BJ (cell line): ENCODE measurements around the gene VAV2. TPM values are rescaled to one million over a fixed set of nuclear protein-coding genes. Genes with fewer than 3 reads are reported as not detected.

Source experiments
- CTCF ChIA-PET: fragments of 350-600 bp; formaldehyde crosslinking; extraction: SDS; loops from one replicate; lab custom pipeline; 2021; ENCODE audit warnings: antibody characterized with exemption, inconsistent platforms; lab: Yijun Ruan, JAX
- POLR2A ChIA-PET: fragments of 300-600 bp; sonication (Branson Sonifier 250); formaldehyde crosslinking; extraction: SDS; loops from one replicate; lab custom pipeline; 2021; ENCODE audit warnings: antibody characterized with exemption; lab: Charles Lee
- DNase-seq: peaks from one replicate; pipeline ENCODE4 v3.0.0-alpha.2; 2011; ENCODE audit warnings: low read depth
- H3K27me3 ChIP-seq: 2 replicates; pipeline ENCODE4 v1.6.0; 2011; ENCODE audit warnings: low read length; ENCODE audit not compliant: control insufficient read depth, insufficient read depth
- H3K36me3 ChIP-seq: 2 replicates; pipeline ENCODE4 v1.5.1; 2011; ENCODE audit warnings: low read length; ENCODE audit not compliant: control insufficient read depth, insufficient read depth
- H3K4me3 ChIP-seq: 2 replicates; pipeline ENCODE4 v1.5.1; 2011; ENCODE audit warnings: low read depth, mild to moderate bottlenecking, control low read depth, low read length
- CTCF ChIP-seq: IDR thresholded peaks from 2 replicates; pipeline ENCODE4 v1.5.1; 2011; ENCODE audit warnings: low read depth, mild to moderate bottlenecking, control low read depth, inconsistent platforms, low read length, moderate library complexity; ENCODE audit not compliant: insufficient read depth
- polyA plus RNA-seq: library from polyadenylated mRNA; depleted of rRNA; stranded (reverse); fragments of >200 nt; gene quantifications from 2 replicates; pipeline ENCODE4 v1.2.3, GENCODE V29; 2011

VAV2 gene
- polyA plus RNA-seq, 1 experiment: 9.9 TPM

GRCh38 chr9:133731876-133732638 is 260.1 kb downstream of the VAV2 start:
- ChIA-PET POLR2A (no interaction called here), CTCF (interaction anchor here (1.0 to 3.7 kb wide), 3 partner anchors 11 to 46 kb away, joined by 3 to 25 read pairs (median 3); no protein-coding TSS in a partner anchor)
- H3K27me3 ChIP-seq: peaks cover 2% of the 10 kb centered on the region
- TF ChIP-seq CTCF: no peak
- no peak for DNase-seq
- H3K36me3 ChIP-seq: no peaks in the 10 kb centered on the region
- no peak overlapping the region for H3K4me3 ChIP-seq

- TF ChIP-seq CTCF: no peak
- H3K4me3 ChIP-seq: no peak overlapping the region
- DNase-seq: no peak
- H3K36me3 ChIP-seq: no peaks in the 10 kb centered on the region
- peaks cover 2% of the 10 kb centered on the region for H3K27me3 ChIP-seq
- ChIA-PET CTCF (interaction anchor here (3.7 kb wide), 1 partner anchor 11 kb away, joined by 25 read pairs; no protein-coding TSS in a partner anchor), POLR2A (no interaction called here)
Observed at GRCh38 chr9:133730994-133731715, 261.0 kb downstream of the VAV2 start.

GRCh38 chr9:133729617-133730281 is 262.4 kb downstream of the VAV2 start:
- no peak for DNase-seq
- no peak for TF ChIP-seq CTCF
- ChIA-PET POLR2A (no interaction called here), CTCF (interaction anchor here (0.9 to 4.2 kb wide), 3 partner anchors 13 to 196 kb away, joined by 3 to 16 read pairs (median 3); no protein-coding TSS in a partner anchor)
- Histone ChIP-seq H3K27me3 (no peaks in the 10 kb centered on the region; the same call in none of the 2 replicates), H3K36me3 (no peaks in the 10 kb centered on the region), H3K4me3 (no peak overlapping the region)

DNA sequence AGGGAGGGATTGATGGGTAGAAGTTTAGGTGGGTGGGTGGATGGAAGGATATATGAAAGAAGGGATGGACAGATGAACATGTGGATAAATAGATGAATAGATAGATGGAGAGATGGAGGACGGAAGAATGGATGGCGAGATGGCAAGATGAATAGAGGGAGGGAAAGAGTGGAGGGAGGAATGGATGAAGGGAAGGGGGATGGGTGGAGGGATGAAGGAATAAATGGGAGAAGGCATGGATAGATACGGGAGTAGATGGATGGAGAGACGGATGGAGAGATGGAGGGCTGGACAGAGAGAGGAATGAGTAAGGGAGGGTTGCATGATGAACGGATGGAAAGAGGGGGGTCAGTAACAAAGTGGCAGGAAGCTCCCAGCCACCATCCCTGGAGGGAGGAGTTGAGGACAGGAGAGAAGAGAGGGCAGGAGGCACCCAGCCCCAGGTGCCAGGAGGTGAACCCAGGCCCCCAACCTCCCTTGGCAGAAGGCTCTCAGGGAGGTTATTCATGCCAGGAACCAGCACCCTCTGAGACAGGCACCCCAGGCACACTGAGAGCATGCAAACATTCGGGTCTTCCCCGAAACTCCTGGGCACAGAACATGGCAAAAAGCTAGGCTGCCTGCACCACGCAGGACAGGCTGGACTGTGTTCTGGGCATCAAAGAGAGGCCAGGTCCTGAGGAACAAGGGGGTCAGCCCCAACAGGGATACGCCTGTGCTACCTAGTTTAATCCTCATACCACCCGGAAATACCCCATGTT is 263.1 kb downstream of the VAV2 start:
- POLR2A ChIA-PET: no interaction called here
- H3K27me3 ChIP-seq: no peaks in the 10 kb centered on the region; the same call in none of the 2 replicates

More for the DNA sequence above, 263.1 kb downstream of the VAV2 start:
- no peak for TF ChIP-seq CTCF
- DNase-seq: no peak
- CTCF ChIA-PET: interaction anchor here (0.7 to 4.2 kb wide), 5 partner anchors 13 to 195 kb away, joined by 3 to 16 read pairs (median 3); no protein-coding TSS in a partner anchor
- Histone ChIP-seq H3K4me3 (no peak overlapping the region), H3K36me3 (no peaks in the 10 kb centered on the region)
